K562 (cell line): Measurements from ENCODE around the gene SENP3. TPM values are rescaled to one million over a fixed set of nuclear protein-coding genes. Genes with fewer than 3 reads are reported as not detected.

Experiments
- ARHGAP35 ChIP-seq: fragments of 450-650 bp; IDR thresholded peaks from 2 replicates; pipeline ENCODE4 v1.6.1; 2018; ENCODE audit not compliant: partially characterized antibody
- BMI1 ChIP-seq: fragments of 150-350 bp; IDR thresholded peaks from 2 replicates; pipeline ENCODE4 v1.6.1; 2014; ENCODE audit warnings: low read length
- CAMTA2 ChIP-seq: fragments of 250-450 bp; sonication (Bioruptor Pico); conservative IDR thresholded peaks from 2 replicates; pipeline ENCODE4 v1.5.1; 2022
- EHMT2 ChIP-seq: fragments of 450-650 bp; IDR thresholded peaks from 2 replicates; pipeline ENCODE4 v1.6.1; 2018; ENCODE audit warnings: antibody characterized with exemption
- FOXJ3 ChIP-seq: sonication (generic); formaldehyde crosslinking; IDR thresholded peaks from 2 replicates; pipeline ENCODE4 v1.4.0; 2020; ENCODE audit warnings: mild to moderate bottlenecking, missing genetic modification reagents
- FOXK1 ChIP-seq: sonication (generic); formaldehyde crosslinking; IDR thresholded peaks from 2 replicates; pipeline ENCODE4 v1.8.0; 2022; ENCODE audit warnings: missing genetic modification reagents, mild to moderate bottlenecking, borderline replicate concordance
- HDAC1 ChIP-seq, 2 experiments: fragments of 450-650 bp; IDR thresholded peaks; 2 replicates each; pipeline ENCODE4 v1.6.1; 2016 to 2017; ENCODE audit warnings: inconsistent platforms in 1 of 2, mild to moderate bottlenecking in 1 of 2, moderate library complexity in 1 of 2
- HNRNPL ChIP-seq: fragments of 200-400 bp; formaldehyde crosslinking; IDR thresholded peaks from 2 replicates; pipeline ENCODE4 v1.6.1; 2017; ENCODE audit warnings: low read depth, mild to moderate bottlenecking, low read length
- KAT8 ChIP-seq: fragments of 450-650 bp; IDR thresholded peaks from 2 replicates; pipeline ENCODE4 v1.6.1; 2016; ENCODE audit warnings: low read depth, mild to moderate bottlenecking
- LCOR ChIP-seq: sonication (generic); formaldehyde crosslinking; IDR thresholded peaks from 2 replicates; pipeline ENCODE4 v1.8.0; 2022; ENCODE audit warnings: mild to moderate bottlenecking, missing genetic modification reagents
- NFE2L1 ChIP-seq: fragments of 450-650 bp; IDR thresholded peaks from 2 replicates; pipeline ENCODE4 v1.6.1; 2016; ENCODE audit warnings: missing genetic modification characterization, low read depth, mild to moderate bottlenecking, missing compliant biosample characterization, moderate library complexity, borderline replicate concordance
- RB1 ChIP-seq: fragments of 450-650 bp; IDR thresholded peaks from 2 replicates; pipeline ENCODE4 v1.6.1; 2017; ENCODE audit warnings: low read depth, mild to moderate bottlenecking
- SETDB1 ChIP-seq: IDR thresholded peaks from one replicate; pipeline ENCODE4 v1.6.1; 2012; ENCODE audit warnings: low read length, control low read depth, inconsistent platforms
- SIRT6 ChIP-seq: IDR thresholded peaks from one replicate; pipeline ENCODE4 v1.6.1; 2012; ENCODE audit warnings: low read depth, mild to moderate bottlenecking, control low read depth, inconsistent platforms, low read length, moderate library complexity
- STAG1 ChIP-seq: sonication (generic); formaldehyde crosslinking; IDR thresholded peaks from 2 replicates; pipeline ENCODE4 v1.5.0; 2020; ENCODE audit warnings: missing genetic modification reagents, borderline replicate concordance
- TAF1 ChIP-seq: IDR thresholded peaks from 2 replicates; pipeline ENCODE4 v1.6.1; 2011; ENCODE audit warnings: mild to moderate bottlenecking, low read length, moderate library complexity; ENCODE audit not compliant: insufficient read depth, control insufficient read depth, severe bottlenecking; ENCODE audit errors: extremely low read depth
- TCF7L2 ChIP-seq: fragments of 150-350 bp; IDR thresholded peaks from 2 replicates; pipeline ENCODE4 v1.6.1; 2016; ENCODE audit warnings: low read depth, mild to moderate bottlenecking, low read length, moderate library complexity
- TEAD4 ChIP-seq, 2 experiments: sonication (generic) in 1 of 2; formaldehyde crosslinking in 1 of 2; IDR thresholded peaks; 2 replicates each; pipeline versions ENCODE4 v1.6.1 to v1.8.0; 2012 to 2022; ENCODE audit warnings: borderline replicate concordance in 1 of 2, inconsistent platforms in 1 of 2, low read length in 1 of 2, mild to moderate bottlenecking in 1 of 2, missing genetic modification reagents in 1 of 2
- U2AF2 ChIP-seq: fragments of 200-400 bp; formaldehyde crosslinking; optimal IDR thresholded peaks from 2 replicates; pipeline ENCODE3; 2017; ENCODE audit warnings: low read depth, mild to moderate bottlenecking, low read length
- ZKSCAN3 ChIP-seq: fragments of 250-450 bp; sonication (Bioruptor Pico); IDR thresholded peaks from 2 replicates; pipeline ENCODE4 v1.4.0; 2020
- ZNF224 ChIP-seq: sonication (generic); formaldehyde crosslinking; IDR thresholded peaks from 2 replicates; pipeline ENCODE4 v1.8.0; 2022; ENCODE audit warnings: mild to moderate bottlenecking, missing genetic modification reagents
- ZNF24 ChIP-seq: fragments of 450-650 bp; IDR thresholded peaks from 2 replicates; pipeline ENCODE4 v1.6.1; 2016
- polyA plus RNA-seq, 8 experiments: library from polyadenylated mRNA; depleted of rRNA in 4 of 8; stranded (reverse) in 5 of 8; unstranded in 3 of 8; fragments of >200 nt; fragmentation: Nextera tagmentation in 2 of 8; fragmentation: Illumina TruSeq in 1 of 8; extraction: Ambion mirVana in 2 of 8; extraction: Trizol in 1 of 8; gene quantifications; 2 replicates each; pipeline versions ENCODE4 v1.2.1 to v1.2.3, GENCODE V29; 2011 to 2014; ENCODE audit warnings: inconsistent platforms in 1 of 8, missing spikeins in 1 of 8
- total RNA-seq, 7 experiments: library from RNA; depleted of rRNA in 6 of 7; stranded (reverse); fragments of >200 nt in 6 of 7; fragmentation: Illumina TruSeq in 2 of 7; extraction: Trizol in 2 of 7; gene quantifications; 2 replicates each; pipeline versions ENCODE4 v1.2.1 to v1.2.3, GENCODE V29; 2011 to 2021; ENCODE audit warnings: low replicate concordance in 1 of 7
- TF ChIP-seq, protein P1 (sequence below): fragments of 450-650 bp; formaldehyde crosslinking; IDR thresholded peaks from 2 replicates; pipeline ENCODE4 v1.4.0; 2020; ENCODE audit warnings: mild to moderate bottlenecking, mixed read lengths
- TF ChIP-seq, protein P2 (sequence below): fragments of 250-450 bp; sonication (Bioruptor Pico); IDR thresholded peaks from 2 replicates; pipeline ENCODE4 v1.9.0; 2021; ENCODE audit warnings: mild to moderate bottlenecking, inconsistent platforms
- TF ChIP-seq, protein P3 (sequence below): sonication (generic); formaldehyde crosslinking; IDR thresholded peaks from 2 replicates; pipeline ENCODE4 v1.8.1; 2022; ENCODE audit warnings: missing genetic modification reagents

SENP3 gene
- total and polyA plus RNA-seq, 9 of the 15 experiments (the other 6 are each of a cell fraction or from before 2014, with no cell fraction given) = 0.63 to 102 (median 78.8) TPM

DNA sequence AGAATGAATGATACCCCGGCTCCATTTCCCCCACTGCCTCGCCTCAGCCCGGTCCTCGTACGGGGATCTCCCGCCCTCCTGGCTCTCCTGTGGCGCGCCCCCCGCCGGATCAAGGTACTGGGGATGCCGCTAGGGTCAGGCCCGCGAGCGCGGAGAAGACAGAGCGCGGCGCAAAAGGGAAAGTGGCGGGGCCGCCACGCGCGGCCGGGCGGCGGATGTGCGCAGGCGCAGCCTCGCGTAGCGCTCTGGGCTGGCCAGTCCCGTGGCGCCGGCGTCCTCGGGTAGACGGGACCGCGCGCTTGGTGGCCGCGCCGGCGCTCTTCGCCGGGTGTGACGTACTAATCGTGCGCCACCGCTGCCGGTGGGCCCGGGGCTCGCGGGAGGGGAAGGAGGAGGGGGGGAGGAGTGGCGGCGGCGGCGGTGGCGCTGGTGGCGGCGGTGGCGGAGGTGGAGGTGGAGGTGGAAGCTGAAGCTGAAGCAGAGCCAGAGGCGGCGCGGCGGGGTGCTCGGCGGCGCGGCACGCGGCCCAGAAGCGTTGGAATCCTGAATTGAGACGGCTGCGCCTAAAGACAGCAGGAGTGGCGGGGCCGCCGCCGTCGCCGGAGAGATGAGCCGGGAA, at the start of gene SENP3 (continued):
- TF ChIP-seq NFE2L1 (no peak), STAG1 (CRISPR knock-in tag) (no peak), U2AF2 (no peak), KAT8 (no peak), HDAC1 (IDR thresholded peaks at IDR 0.05) (peak in 1 of 2 experiments; percentile 75; a peak in 1 of 4 replicates), BMI1 (no peak), ZNF24 (no peak), LCOR (CRISPR knock-in tag) (no peak), EHMT2 (no peak), ZNF224 (CRISPR knock-in tag) (no peak), CAMTA2 (CRISPR knock-in tag) (no peak), ZKSCAN3 (CRISPR knock-in tag) (no peak), SIRT6 (no peak), TAF1 (peak; percentile 55), HNRNPL (no peak), TCF7L2 (no peak), ARHGAP35 (no peak), SETDB1 (no peak), RB1 (peak; percentile 66; the same call in 1 of the 2 replicates), FOXK1 (CRISPR knock-in tag) (no peak), TEAD4 (IDR thresholded peaks at IDR 0.05; ENCODE audit: low read length) (no peak), TEAD4 (CRISPR knock-in tag; IDR thresholded peaks at IDR 0.05; ENCODE audit: borderline replicate concordance) (no peak), FOXJ3 (CRISPR knock-in tag) (no peak)
- TF ChIP-seq, protein P1, sequence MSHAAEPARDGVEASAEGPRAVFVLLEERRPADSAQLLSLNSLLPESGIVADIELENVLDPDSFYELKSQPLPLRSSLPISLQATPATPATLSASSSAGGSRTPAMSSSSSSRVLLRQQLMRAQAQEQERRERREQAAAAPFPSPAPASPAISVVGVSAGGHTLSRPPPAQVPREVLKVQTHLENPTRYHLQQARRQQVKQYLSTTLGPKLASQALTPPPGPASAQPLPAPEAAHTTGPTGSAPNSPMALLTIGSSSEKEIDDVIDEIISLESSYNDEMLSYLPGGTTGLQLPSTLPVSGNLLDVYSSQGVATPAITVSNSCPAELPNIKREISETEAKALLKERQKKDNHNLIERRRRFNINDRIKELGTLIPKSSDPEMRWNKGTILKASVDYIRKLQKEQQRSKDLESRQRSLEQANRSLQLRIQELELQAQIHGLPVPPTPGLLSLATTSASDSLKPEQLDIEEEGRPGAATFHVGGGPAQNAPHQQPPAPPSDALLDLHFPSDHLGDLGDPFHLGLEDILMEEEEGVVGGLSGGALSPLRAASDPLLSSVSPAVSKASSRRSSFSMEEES (CRISPR knock-in tag) = no peak
- TF ChIP-seq, protein P2, sequence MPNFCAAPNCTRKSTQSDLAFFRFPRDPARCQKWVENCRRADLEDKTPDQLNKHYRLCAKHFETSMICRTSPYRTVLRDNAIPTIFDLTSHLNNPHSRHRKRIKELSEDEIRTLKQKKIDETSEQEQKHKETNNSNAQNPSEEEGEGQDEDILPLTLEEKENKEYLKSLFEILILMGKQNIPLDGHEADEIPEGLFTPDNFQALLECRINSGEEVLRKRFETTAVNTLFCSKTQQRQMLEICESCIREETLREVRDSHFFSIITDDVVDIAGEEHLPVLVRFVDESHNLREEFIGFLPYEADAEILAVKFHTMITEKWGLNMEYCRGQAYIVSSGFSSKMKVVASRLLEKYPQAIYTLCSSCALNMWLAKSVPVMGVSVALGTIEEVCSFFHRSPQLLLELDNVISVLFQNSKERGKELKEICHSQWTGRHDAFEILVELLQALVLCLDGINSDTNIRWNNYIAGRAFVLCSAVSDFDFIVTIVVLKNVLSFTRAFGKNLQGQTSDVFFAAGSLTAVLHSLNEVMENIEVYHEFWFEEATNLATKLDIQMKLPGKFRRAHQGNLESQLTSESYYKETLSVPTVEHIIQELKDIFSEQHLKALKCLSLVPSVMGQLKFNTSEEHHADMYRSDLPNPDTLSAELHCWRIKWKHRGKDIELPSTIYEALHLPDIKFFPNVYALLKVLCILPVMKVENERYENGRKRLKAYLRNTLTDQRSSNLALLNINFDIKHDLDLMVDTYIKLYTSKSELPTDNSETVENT = no peak
- TF ChIP-seq, protein P3, sequence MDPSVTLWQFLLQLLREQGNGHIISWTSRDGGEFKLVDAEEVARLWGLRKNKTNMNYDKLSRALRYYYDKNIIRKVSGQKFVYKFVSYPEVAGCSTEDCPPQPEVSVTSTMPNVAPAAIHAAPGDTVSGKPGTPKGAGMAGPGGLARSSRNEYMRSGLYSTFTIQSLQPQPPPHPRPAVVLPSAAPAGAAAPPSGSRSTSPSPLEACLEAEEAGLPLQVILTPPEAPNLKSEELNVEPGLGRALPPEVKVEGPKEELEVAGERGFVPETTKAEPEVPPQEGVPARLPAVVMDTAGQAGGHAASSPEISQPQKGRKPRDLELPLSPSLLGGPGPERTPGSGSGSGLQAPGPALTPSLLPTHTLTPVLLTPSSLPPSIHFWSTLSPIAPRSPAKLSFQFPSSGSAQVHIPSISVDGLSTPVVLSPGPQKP (CRISPR knock-in tag) = no peak
